ENCODE measurements around the gene UBE2U.
"Not testable (repeated sequence)": the region's sequence is repeated elsewhere in the genome, so short reads cannot be mapped to it uniquely, and the experiment has no call there.

Gene UBE2U

GRCh38 chr1:64187646-64188045, 15.8 kb upstream of the UBE2U start:
- DNase-seq (ENCODE audit: extremely low read depth in 1 of 2, low read depth in 1 of 2): no peak

GRCh38 chr1:64192290-64192689, 11.1 kb upstream of the UBE2U start:
- no peak for DNase-seq (ENCODE audit: extremely low read depth in 1 of 2, low read depth in 1 of 2)

GRCh38 chr1:64194168-64195080, 9.0 kb upstream of the UBE2U start:
- no peak for DNase-seq (ENCODE audit: extremely low read depth in 1 of 2, low read depth in 1 of 2)

GRCh38 chr1:64195081-64195395, 8.4 kb upstream of the UBE2U start:
- no peak for DNase-seq (ENCODE audit: extremely low read depth in 1 of 2, low read depth in 1 of 2)

GRCh38 chr1:64196074-64196870, 7.2 kb upstream of the UBE2U start:
- DNase-seq (ENCODE audit: extremely low read depth in 1 of 2, low read depth in 1 of 2): no peak

GRCh38 chr1:64197076-64197475, 6.3 kb upstream of the UBE2U start:
- no peak for DNase-seq (ENCODE audit: extremely low read depth in 1 of 2, low read depth in 1 of 2)

- no peak for DNase-seq (ENCODE audit: extremely low read depth in 1 of 2, low read depth in 1 of 2)
These were observed 4.3 kb upstream of the UBE2U start for GRCh38 chr1:64199154-64199553.

- DNase-seq (ENCODE audit: extremely low read depth in 1 of 2, low read depth in 1 of 2): no peak
These were observed 3.4 kb upstream of the UBE2U start for GRCh38 chr1:64200064-64200463.

GRCh38 chr1:64209221-64209620, 5.8 kb downstream of the UBE2U start:
- DNase-seq (ENCODE audit: extremely low read depth in 1 of 2, low read depth in 1 of 2): no peak

- DNase-seq (ENCODE audit: extremely low read depth in 1 of 2, low read depth in 1 of 2): no peak
These were observed 8.6 kb downstream of the UBE2U start for GRCh38 chr1:64212031-64212430.

GRCh38 chr1:64215576-64215975, 12.2 kb downstream of the UBE2U start:
- no peak for DNase-seq (ENCODE audit: extremely low read depth in 1 of 2, low read depth in 1 of 2)

- DNase-seq (ENCODE audit: extremely low read depth in 1 of 2, low read depth in 1 of 2): no peak
These were observed 16.8 kb downstream of the UBE2U start for GRCh38 chr1:64220241-64220640.

GRCh38 chr1:64223329-64224151, 20.1 kb downstream of the UBE2U start:
- DNase-seq (ENCODE audit: extremely low read depth in 1 of 2, low read depth in 1 of 2): no peak

- not testable (repeated sequence) for DNase-seq (ENCODE audit: extremely low read depth in 1 of 2, low read depth in 1 of 2)
These were observed 20.8 kb downstream of the UBE2U start for GRCh38 chr1:64224236-64224635.

- DNase-seq (ENCODE audit: extremely low read depth in 1 of 2, low read depth in 1 of 2): no peak
These were observed 24.9 kb downstream of the UBE2U start for GRCh38 chr1:64228167-64228957.

GRCh38 chr1:64229307-64229706, 25.9 kb downstream of the UBE2U start:
- DNase-seq (ENCODE audit: extremely low read depth in 1 of 2, low read depth in 1 of 2): no peak

GRCh38 chr1:64231153-64231552, 27.7 kb downstream of the UBE2U start:
- DNase-seq (ENCODE audit: extremely low read depth in 1 of 2, low read depth in 1 of 2): no peak

- DNase-seq (ENCODE audit: extremely low read depth in 1 of 2, low read depth in 1 of 2): no peak
These were observed 28.2 kb downstream of the UBE2U start for GRCh38 chr1:64231654-64232053.

GRCh38 chr1:64234714-64235113, 31.3 kb downstream of the UBE2U start:
- no peak for DNase-seq (ENCODE audit: extremely low read depth in 1 of 2, low read depth in 1 of 2)

GRCh38 chr1:64235181-64235580, 31.8 kb downstream of the UBE2U start:
- no peak for DNase-seq (ENCODE audit: extremely low read depth in 1 of 2, low read depth in 1 of 2)

All from stimulated activated CD8-positive, alpha-beta memory T cell treated with anti-CD3 and anti-CD28 coated beads, Interleukin-7, amount 100 ng/mL, for 48 hours (primary cell).